ENCODE measurements around the gene ZBTB4.
A peak's percentile ranks its signal among the peaks of the same experiment; 100 is the strongest.

Gene ZBTB4

GRCh38 chr17:7468804-7469389, 10.5 kb downstream of the ZBTB4 start:
- DNase-seq = no peak

DNA sequence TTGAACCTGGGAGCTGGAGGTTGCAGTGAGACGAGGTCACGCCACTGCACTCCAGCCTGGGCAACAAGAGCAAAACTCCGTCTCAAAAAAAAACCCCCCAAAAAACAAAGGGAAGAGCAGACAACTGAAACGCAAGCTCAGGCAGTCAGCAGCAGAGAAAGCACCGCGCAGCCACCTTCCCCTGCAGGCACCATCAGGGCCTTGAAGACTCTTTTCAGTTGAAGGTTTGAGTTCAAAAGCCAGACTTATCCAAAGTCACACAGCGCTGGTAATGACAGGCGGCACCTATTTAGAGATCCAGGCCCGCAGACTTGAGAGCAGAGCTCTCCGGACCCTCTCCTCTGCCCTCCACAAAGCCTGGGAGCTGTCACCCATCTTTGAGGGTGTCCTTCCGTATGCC, 11.1 kb downstream of the ZBTB4 start:
- DNase-seq = no peak

DNA sequence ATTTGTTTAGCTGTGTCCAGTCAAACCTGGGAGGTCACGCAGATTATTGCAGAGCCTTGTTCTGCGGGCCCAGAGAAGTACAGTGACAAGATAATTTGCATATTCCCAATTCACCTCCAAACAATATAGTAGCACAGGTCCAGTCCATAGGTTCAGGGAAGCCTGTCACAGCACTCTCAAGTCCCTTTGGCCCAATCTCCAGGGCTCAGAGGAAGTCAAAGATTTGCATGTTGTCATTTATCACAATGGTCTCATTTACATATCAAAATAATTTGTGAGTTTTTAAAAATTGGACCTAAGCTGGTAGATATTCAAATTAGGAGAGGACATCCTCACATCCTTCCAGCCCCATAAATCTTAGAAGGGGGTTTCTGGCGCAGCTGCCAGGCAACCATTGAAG, 11.9 kb downstream of the ZBTB4 start:
- DNase-seq = no peak

DNA sequence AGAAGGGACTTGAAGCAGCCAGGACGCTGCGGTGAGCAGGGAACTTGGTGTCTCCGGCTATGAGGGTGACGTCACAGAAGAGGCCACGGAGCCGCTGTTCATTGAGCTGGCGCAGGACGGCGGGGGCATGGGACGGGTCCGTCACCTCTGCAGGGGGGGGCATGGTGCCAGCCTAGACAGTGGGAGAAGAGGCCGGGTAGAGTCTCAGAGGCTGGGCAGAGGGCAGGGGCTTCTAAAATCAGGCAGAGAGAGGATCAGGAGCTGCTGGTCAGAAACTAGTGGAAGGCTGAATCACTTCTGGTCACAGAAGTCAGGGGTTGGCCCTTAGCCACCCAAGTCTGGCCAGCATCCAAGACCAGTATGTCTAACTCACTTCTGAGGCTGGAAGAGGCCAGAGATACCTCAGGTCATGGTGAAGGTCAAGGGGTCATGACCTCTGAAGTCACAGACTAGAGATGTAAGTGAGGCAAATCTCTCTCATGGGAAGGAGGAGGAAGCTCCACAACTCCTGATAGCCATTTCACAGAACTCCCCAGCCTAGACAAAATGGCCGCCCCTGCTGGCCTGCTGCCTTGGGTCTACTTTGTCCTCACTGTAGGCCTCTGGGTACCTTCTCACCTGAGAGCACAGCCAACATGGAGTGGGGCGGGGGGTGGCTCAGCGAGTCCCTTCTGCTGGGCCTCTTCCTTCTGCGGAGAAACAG, 12.6 kb downstream of the ZBTB4 start:
- no peak for DNase-seq

GRCh38 chr17:7466318-7466638, 13.2 kb downstream of the ZBTB4 start:
- no peak for DNase-seq

- DNase-seq = no peak
Measured at GRCh38 chr17:7465597-7466275, 13.7 kb downstream of the ZBTB4 start.

- no peak for DNase-seq
Measured at GRCh38 chr17:7464081-7464480, 15.3 kb downstream of the ZBTB4 start.

GRCh38 chr17:7463372-7463846, 16.0 kb downstream of the ZBTB4 start:
- no peak for DNase-seq

DNA sequence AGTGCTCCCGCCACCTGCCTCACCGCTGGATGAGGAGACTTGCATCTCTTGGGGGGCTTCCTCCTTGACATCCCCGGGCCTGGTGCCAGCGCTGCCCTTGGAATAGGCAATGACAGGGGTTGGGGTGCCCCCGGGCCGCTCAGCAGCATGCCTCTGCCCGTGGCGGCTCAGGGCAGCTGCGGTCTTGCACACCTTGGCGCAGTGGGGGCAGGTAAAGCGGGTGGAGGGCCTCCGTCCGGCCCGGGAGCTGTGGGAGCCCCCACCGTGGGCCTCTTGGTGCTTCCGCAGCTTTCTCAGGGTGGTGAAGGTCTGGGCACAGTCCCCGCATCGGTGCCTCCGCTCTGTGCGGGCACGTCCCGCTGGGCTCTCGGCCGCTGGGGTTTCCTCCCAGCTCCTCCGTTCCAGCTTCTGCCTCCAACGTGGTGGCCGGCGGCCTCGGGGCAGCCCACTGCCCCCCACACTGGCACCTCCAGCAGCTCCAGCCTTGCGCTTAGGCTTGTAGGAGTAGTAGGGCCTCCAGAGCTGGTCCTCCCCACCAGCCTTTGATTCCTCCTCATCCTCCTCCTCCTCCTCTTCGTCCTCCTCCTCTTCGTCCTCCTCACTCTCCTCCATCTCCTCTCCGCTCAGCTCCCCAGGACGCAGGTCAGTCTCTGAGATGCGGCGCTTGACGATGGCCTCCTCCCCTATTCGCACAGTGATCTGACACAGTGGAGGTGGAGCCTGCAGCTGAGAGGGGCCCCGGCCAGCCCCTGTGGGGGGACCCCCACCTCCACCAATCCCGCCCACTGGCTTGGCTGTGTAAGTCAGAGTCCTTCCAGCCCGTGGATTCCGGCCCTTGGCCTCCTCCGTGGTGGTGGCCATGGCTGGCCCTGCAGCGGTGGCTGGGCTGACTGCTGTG, 16.7 kb downstream of the ZBTB4 start:
- DNase-seq = no peak

- no peak for DNase-seq
Measured at GRCh38 chr17:7460850-7461660, 18.4 kb downstream of the ZBTB4 start.

DNA sequence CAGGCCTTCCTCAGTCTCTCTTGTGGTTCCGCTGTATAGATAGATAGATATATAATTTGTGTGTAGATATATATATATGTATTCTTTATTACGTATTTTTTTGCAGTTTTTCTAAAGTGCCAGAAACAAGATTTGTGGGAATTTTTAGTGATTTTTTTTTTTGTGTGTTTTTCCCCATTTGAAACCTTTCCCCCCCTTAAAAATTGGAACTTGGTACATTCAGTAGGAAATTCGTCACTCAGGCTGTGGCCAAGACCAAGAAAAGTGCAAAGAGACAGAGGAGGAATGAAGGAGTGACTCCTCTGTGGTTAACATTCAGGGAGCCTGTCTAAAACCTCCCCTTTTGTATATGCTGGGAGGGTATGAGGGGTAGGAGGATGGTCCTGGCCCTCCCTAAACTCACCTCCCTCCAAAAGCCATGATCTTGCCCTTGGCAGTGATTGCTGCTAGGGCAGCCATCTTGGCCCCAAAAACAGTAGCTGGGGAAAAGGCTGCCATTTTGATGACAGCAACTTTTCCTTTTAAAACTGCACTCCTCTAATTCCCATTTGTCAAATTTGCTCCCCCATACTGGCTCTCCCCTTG, 19.4 kb downstream of the ZBTB4 start:
- no peak for DNase-seq

- DNase-seq = no peak
Measured at GRCh38 chr17:7448461-7448860, 31.0 kb downstream of the ZBTB4 start.

DNA sequence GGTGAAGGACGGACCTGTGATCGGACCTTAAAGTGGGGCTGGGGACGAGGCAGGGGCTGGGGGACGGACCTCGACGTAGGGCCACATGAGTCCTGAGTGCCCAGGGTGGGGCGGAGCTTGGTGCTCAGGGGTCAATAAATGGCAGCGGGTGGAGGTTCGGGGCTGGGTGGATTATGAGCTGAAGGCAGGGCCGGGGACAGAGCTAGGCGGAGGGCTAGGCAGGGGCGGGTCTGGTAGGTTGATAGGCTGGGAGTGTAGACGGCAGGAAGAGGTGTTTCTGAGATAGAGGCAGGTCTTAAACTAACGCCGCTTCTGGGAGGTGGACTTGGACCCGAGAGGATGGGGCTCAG, 33.8 kb downstream of the ZBTB4 start:
- DNase-seq = peak; percentile 48

DNA sequence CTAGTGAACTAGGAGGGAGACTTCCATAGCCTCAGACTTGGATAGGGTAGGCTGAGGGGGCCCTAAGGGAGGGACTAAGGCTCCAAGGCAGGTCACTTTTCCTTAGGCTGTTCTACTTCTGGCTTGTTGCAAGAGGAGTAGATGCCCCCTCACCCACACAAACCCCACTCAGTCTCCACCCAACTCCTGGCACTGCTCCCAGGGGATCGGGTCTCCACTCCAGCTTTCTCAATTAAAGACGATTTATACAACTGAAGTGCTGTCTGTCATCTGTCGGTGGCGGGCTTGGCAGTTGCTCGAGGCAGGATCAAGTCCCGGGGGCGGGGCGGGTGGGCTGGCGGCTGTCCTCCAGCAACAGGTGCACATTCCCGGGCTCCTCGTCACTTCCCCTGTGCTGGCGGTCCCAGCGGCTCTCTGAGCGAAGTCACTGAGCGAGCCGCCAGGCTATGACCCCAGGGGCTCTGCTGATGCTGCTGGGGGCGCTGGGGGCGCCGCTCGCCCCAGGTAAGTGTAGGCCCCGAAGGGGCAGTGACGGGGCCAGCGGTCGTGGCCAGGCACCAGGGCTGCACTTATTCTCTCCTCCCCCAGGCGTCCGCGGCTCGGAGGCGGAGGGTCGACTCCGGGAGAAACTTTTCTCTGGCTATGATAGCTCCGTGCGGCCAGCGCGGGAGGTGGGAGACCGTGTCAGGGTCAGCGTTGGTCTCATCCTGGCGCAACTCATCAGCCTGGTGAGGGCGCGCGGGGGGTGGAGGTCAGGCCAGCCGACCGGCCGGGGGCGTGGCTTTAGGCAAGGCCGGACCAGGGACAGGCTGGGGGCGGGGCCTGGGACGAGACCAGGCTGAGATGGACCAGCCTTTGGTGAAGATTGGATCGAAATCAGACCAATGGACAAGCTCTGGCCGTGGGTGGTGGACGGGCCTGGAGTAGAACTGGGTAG, 34.5 kb downstream of the ZBTB4 start, which contains the start of gene CHRNB1:
TSS of gene CHRNB1 (plus strand) at position 380 of the 937 bp plus-strand sequence. CDS start at position 447, 67 bp downstream.
- DNase-seq = no peak

- no peak for DNase-seq
Measured at GRCh38 chr17:7443499-7444485, 35.6 kb downstream of the ZBTB4 start.

DNA sequence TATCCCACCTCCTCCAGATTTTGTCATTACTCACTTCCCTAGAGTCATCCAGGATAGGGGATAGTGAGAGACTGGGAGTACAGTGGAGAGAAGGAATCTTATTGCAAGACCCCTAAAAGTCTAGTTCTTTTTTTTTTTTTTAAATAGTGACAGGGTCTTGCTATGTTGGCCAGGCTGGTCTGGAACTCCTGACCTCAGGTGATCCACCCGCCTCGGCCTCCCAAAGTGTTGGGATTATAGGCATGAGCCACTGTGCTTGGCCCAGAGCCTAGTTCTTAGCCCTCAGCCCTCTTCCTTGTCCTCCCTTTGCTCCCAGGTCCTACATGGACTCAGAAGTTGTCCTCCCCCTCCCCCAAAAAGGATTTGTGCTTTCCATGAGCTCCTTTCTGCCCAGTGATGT, 37.3 kb downstream of the ZBTB4 start:
- DNase-seq = no peak

DNA sequence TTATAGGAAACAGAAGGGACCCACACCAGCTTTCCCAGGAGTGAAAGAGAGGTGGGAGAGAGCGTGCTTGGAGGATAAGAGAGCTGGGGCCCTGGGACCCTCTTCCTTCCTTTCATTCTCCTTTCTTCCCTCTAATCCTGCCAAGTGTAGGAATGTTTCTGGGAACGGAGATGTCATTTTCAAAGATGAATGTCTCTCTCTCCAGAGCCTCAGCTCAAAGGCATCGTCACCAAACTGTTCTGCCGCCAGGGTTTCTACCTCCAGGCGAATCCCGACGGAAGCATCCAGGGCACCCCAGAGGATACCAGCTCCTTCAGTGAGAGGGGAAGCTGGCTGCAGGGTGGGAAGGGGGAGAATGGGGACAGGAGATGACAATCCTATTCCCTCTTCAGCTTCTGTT, 38.2 kb downstream of the ZBTB4 start:
- no peak for DNase-seq

GRCh38 chr17:7440834-7441195, 38.6 kb downstream of the ZBTB4 start:
- DNase-seq = no peak

DNA sequence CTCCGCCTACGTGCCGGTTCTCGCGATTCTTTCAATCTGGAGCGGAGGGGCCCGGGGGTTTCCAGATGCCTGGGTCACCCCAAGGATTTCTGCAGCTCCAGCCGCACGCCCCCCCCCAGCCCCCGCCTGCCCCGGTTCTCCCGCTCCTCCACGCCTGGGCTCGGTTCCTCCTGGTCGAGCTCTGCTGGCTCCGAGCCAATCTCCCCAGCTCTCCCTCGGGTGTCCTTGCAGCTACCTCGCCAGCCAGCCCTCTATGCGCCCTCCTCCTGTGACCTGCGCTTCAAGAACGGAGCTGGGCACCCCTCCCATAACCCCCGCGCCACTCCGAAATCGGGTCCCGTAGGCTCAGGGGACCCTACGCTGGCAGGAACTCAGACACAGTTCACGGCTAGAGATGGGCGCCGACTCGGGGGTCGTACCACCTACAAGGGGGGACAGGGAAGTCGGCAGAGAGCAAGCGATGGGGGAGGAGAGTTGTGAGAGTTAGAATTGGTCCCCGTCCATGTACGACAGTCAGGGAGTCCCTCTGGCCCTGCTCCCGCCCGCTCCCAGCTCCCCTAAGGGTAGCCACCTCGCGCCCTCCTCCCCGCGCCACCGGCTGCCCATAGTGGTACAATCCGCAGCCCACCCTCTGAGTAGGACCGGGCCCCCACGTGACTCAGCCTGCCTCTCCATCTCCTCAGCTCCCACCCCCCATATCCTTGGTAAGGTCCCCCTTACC, 39.2 kb downstream of the ZBTB4 start:
- peak; percentile 35 for DNase-seq
